WI38 (cell line): ENCODE data around the gene POM121.
"Not testable (repeated sequence)": the region's sequence is repeated elsewhere in the genome, so short reads cannot be mapped to it uniquely, and the experiment has no call there.

ENCODE experiments used
- H3K4me3 ChIP-seq: 2 replicates; pipeline ENCODE4 v1.5.1; 2011; ENCODE audit warnings: low read depth, mild to moderate bottlenecking, control low read depth, low read length

The POM121 gene

DNA sequence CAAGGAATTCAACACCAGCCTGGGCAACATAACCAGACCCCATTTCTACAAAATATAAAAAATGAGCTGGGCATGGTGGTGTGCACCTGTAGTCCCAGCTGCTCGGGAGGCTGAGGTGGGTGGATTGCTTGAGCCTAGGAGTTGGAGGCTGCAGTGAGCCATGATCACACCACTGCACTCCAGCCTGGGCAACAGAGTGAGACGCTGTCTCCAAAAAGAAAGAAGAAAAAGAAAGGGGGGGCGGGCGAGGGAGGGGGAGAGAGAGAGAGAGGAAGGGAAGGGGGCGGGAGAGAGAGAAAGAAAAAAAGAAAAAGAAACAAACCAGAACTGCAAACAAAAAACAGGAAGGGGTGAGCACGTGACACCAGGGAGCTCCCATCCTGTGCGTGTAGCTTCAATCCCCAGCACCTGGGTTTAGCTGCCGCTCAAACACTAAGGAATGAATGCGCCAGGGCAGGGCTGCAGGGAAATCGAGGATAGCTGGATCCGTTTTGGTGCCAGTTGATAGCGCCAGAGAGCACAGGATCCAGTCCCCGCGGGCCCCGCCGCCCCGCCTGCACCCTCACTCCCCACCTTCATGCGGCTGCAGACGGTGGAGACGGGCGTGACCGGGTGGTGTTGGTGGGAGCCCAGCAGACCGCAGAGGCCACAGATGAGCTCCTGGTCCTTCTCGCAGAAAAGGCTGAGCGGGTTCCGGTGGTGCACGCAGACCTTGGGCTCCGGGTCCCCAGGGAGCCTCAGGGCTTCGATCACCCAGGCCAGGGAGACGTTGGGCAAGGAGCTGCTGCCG lies 40.5 kb downstream of the POM121 start:
- H3K4me3 ChIP-seq, result not testable (repeated sequence)

DNA sequence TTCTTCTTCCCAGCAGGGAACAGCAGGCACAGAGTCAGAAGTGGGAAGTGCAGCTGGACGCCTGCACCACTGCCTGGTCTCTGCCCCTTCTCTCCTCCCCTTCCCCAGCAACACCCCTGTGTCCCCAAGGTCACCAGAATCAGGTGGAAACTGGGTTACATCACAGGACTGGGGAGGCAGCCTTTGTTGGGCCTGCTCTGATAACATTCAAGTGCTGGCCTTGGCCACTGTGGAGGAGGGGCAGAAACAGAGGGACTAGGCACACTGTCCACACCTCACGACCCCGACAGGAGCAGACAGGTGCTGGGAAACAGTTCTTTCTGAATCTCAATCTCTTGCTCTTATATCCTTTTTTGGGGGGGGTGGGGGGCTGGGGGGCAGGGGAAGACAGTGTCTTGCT lies 42.0 kb downstream of the POM121 start:
- H3K4me3 ChIP-seq, result not testable (repeated sequence)

DNA sequence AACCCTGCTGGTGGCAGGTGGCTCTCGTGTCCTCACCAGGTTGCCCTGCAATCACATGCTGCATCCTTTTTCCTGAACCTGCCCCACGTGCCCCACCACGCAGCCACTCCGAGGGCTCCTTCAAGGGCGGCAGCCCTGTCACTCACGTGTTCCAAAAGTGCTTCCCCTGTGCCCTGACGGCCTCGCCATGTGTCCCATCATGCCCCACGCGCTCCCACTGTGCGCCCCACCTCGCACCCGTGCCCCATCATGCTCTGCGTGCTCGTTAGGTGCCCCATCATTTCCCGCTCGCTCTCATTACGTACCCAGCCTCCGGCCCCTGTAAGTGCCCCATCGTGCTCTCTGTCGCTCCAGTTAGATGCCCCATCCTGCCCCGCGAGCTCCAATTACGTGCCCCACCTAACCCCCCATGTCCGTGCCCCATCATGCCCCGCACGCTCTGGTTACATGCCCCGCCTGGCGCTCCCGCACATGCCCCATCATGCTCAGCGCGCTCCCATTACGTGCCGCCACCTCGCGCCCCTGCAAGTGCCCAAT lies 44.2 kb downstream of the POM121 start, which contains the start of gene TRIM74:
Gene TRIM74 (minus strand): TSS at position 487 of the 537 bp plus-strand sequence. CDS start 3,309 bp downstream, outside the sequence.
- not testable (repeated sequence) for H3K4me3 ChIP-seq

DNA sequence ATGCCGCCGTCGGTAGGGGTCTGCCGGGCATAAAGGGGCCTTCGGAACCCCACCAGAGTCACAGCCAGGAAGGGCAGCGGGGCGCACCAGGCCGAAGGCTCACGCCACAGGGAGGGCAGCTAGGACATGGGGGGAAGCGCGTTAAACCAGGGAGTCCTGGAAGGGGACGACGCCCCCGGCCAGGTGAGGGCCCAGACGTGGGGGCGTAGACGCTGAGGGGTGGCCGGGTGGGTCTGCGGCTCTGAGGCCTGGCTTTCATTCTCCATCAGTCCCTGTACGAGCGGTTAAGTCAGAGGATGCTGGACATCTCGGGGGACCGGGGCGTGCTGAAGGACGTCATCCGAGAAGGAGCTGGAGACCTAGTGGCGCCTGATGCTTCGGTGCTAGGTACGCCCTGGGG lies 44.8 kb downstream of the POM121 start:
- H3K4me3 ChIP-seq, result not testable (repeated sequence)

DNA sequence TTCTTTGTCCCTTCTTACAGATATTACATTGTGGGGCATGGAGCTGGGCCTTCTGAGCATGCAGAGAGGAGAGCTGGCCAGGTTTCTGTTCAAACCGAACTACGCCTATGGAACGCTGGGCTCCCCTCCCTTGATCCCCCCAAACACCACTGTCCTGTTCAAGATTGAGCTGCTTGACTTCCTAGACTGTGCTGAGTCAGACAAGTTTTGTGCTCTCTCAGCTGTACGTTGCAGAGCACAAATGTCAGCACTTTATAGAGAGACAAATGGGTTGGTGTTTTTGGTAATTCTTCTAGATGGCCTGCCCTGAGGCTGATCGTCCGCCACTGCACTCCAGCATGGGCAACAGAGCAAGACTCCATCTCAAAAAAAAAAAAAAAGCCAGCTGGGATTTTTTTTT lies 46.6 kb downstream of the POM121 start:
- H3K4me3 ChIP-seq, result not testable (repeated sequence)

DNA sequence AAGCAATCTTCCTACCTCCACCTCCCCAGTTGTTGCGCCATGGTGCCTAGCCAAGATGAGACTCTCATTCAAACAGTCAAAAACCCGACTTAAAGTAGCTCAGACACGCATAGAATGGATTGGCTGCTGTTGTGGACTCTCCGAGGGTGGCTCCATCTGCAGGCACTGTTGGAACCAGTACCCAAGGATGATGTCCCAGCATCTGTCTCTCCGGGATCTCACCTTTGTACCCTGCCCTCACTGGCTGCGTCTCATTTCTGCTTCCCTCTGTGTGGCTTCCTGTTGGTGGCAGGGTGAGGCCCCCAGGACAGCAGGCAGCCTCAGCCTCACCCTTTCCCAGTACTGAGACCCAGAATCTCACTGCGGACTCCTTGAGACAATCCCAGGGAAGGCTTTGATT lies 49.9 kb downstream of the POM121 start:
- not testable (repeated sequence) for H3K4me3 ChIP-seq

DNA sequence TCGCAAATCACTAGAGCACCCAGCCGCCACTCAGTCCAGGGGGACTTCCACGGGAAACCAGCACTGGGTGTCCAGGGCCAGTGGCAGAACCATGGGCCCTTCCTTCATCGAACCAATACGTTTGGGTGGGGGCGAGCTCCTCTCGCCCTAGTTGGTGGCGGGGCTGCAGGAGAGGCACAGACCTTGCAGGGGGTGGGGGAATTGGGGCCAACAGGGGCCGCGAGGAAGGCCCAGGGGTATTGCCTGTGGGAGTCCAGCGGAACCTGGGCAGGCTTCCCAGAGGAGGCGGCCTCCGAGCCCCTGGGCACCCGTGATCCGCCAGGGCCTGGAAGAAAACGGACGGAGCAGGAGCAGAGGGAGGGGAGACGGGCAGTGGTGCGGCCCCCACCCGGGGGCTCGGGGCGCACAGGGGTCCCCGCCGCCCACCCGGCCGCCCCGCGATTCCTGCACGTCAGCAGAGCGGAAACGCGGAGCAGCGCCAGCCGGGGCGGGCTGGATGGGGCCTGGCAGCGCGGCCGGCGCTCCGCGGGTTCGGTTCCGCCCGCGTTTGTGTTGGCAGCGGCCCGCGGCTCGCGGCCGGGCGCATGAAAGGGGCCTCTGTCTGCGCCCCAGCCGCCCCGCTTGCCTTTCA lies 50.9 kb downstream of the POM121 start:
- not testable (repeated sequence) for H3K4me3 ChIP-seq

DNA sequence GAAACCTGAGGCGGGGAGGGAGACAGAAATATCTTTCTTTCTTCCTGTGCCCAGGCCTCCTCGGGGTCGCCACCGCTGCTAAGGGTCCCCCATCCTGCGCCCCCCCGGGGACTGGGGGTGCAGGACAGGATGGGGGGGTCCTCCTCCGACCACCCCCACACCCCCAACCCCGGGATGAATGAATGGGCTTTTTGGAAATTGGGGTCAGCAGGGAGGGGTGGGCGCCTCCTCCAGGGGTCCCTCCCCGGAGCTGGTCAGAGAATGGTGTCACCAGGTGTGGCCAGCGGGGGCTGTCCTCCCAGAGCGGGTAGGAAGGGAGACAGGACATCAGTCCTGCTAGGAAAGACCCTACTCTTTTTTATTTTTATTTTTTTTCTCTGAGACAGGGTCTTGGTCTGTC lies 51.5 kb downstream of the POM121 start:
- not testable (repeated sequence) for H3K4me3 ChIP-seq

DNA sequence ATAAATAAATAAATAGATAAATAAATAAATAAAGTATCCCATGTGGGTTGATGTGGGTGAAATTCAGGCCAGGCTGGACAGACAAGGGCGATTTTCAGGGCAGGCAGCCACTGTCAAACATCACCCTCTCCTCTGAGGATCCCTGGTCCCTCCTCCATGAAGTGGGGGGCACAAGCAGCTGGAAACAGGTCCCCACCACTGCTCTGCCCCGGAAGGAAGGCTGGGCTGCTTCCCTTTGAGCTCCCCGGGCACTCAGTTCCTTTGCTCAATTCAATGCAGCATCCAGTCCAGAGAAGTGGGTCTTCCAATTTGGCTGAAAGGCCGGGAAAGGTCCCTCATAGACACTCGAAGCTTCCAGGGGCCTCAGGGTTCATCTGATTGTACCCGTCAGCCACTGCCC lies 55.5 kb downstream of the POM121 start:
- not testable (repeated sequence) for H3K4me3 ChIP-seq

DNA sequence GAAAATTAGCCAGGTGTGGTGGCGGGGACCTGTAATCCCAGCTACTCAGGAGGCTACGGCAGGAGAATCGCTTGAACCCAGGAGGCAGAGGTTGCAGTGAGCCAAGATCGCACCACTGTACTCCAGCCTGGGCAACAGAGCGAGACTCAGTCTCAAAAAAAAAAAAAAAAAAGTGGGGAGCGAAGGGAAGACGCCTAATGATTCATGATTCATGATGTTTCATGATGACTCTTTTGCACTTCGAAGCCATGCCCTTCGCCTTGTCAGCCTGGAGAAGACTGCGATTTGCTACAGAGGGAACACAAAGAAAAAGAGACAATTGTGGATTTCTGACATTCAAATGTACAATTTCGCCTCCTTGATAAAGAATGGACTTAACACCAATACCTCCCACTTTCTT lies 57.2 kb downstream of the POM121 start:
- H3K4me3 ChIP-seq, result not testable (repeated sequence)

DNA sequence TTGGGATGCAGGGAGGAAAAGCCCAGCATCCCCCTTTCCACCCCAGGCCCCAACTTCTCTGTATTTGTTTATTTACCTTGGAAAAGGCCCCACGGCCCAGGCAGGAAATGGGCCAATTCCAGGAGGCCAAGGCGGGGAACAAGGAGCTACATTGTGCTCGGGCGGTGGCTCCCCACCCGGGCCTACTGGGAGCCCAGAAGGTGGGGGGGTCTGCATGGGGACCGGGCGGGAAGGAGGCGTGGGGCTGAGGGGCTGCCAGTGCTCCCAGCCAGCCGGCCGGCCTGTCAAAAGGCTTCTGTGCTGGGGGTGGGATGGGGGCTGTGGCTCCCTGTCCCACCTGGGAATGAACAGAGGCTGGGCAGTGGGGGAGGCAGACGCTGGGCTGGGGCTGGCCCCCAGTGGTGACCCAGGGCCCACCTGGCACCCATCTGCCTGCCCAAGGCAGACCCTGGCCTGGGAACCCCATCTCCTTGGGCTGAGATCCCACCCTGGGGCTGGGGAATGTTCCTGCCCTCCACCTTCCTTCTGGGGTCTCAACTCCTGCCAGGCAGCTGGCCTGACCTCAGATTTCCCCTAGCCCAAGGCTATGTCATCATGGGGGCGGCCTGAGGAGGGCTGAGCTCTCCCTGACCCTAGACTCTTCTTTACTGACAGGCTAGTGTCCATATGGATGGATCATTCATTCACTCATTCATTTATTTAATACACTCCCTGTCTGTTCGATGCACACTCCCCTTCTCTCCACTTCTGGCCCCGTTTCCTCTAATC lies 65.4 kb downstream of the POM121 start:
- not testable (repeated sequence) for H3K4me3 ChIP-seq

DNA sequence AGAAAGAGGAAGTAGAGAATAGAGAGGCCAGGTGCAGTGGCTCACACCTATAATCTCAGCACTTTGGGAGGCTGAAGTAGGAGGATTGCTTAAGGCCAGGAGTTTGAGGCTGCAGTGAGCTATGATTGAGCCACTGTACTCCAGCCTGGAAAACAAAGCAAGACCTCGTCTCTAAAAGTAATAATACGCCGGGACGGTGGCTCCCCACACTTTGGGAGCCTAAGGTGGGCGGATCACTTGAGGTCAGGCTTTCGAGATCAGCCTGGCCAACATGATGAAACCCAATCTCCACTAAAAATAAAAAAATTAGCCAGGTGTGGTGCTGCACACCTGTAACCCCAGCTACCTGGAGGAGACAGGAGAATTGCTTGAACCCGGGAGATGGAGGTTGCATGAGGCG lies 70.6 kb downstream of the POM121 start:
- H3K4me3 ChIP-seq, result not testable (repeated sequence)

DNA sequence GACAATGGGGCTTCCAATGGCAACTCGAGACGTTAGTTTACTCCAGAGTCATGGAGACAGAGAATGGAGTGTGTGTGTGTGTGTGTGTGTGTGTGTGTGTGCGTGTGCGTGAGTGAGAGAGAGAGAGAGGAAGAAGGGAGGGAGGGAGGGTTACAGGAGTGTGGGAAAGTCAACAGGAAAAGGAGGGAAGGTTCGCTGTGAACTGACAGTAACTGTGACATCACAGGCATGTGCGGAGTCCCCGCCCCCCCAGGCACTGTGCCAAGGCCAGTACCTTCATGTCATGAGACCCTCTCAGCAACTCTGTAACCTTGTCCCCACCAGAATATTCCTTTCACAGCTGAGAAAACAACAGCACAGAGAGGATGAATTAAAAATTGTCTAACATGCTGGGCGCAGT lies 72.6 kb downstream of the POM121 start:
- H3K4me3 ChIP-seq, result not testable (repeated sequence)

DNA sequence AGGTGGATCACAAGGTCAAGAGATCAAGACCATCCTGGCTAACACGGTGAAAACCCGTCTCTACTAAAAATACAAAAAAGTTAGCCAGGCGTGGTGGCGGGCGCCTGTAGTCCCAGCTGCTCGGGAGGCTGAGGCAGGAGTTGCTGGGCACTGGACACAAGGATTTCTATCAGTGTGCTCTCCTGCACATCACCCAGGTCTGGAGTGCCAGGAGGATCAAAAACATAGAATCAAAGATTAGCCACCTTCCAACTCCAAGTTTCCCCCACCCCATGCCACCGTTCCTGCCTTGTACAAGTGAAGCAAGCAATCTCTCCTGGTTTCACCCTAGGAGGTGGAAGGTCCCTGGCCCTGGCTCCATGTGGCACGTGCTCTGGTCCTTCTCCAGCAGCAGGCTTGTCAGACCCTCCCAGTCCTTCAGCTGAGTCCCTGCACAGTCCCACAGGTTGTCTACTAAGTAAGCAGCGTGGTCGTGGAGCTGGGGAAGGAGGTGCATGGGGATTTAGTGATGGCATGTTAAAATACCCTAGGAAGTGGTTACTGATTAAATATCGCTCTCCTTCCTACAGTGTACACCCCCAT lies 73.1 kb downstream of the POM121 start:
- H3K4me3 ChIP-seq, result not testable (repeated sequence)
